Lung microvascular endothelial cell (primary cell): ENCODE measurements around the gene FGF14. TPM values are rescaled to one million over a fixed set of nuclear protein-coding genes. Genes with fewer than 3 reads are reported as not detected.
"Not testable (repeated sequence)": the region's sequence is repeated elsewhere in the genome, so short reads cannot be mapped to it uniquely, and the experiment has no call there.

Experiments used
- DNase-seq, 2 donors: peaks; one replicate each; pipeline versions ENCODE4 v3.0.0 to v3.0.0-alpha.2; 2010; ENCODE audit warnings: low read depth in 2 of 2
- total RNA-seq: library from RNA; depleted of rRNA; stranded (reverse); fragments of >200 nt; gene quantifications from 2 replicates; pipeline ENCODE4 v1.2.1, GENCODE V29; 2014

Gene FGF14
- total RNA-seq, 1 donor from 2014 or later: 0.79 TPM

- DNase-seq: peak; percentile 21 to 44
Observed at GRCh38 chr13:102195566-102196462, 206.0 kb downstream of the FGF14 start.

GRCh38 chr13:102192858-102193257 lies 209.0 kb downstream of the FGF14 start:
- no peak for DNase-seq

DNA sequence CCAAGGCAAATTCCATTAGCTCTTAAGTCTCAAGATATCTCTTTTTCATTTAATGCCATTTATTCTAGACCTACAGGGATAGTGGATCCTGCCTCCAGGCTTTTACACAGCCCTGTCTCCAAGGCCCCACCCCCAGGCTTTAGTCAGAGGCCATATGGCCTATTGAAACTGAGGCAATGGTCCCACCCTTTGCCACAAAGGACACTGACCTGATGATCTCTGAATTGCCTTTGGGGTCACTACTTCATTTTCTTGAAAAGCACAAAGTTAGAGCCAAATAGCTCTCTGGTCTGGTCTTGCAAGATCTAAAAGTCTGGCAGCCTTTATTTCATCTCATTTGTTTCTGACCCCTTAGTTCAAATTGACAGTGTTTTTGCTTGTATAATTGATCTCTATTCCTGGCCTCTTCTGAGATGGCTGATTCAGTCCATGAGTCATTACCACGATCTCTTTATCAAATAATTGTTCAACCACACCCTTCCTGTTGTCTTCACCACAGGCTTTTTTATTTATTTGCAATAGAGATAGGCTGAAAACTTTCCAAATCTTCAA lies 209.8 kb downstream of the FGF14 start:
- no peak for DNase-seq

DNA sequence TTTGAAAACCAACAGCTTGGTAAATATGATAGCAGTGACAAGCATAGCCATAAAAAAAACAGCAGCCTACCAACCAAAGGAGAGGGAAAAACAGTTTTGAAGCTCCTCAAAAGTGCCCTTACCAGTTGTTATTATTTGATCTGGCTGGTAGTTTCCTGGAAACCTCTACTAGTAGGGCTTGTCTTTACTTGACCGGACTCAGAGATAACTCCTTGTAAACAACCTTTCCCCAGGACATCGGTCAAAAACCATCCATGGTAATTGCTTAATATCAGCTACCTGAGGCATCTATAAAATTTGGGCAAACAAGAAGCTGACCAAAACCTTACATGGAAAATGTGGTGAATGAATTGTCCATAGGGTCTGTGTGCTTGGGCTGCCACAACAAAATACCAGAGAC lies 210.9 kb downstream of the FGF14 start:
- DNase-seq: no peak

- DNase-seq: no peak
Observed at GRCh38 chr13:102187313-102187712, 214.5 kb downstream of the FGF14 start.

- no peak for DNase-seq
Observed at GRCh38 chr13:102185375-102185984, 216.4 kb downstream of the FGF14 start.

DNA sequence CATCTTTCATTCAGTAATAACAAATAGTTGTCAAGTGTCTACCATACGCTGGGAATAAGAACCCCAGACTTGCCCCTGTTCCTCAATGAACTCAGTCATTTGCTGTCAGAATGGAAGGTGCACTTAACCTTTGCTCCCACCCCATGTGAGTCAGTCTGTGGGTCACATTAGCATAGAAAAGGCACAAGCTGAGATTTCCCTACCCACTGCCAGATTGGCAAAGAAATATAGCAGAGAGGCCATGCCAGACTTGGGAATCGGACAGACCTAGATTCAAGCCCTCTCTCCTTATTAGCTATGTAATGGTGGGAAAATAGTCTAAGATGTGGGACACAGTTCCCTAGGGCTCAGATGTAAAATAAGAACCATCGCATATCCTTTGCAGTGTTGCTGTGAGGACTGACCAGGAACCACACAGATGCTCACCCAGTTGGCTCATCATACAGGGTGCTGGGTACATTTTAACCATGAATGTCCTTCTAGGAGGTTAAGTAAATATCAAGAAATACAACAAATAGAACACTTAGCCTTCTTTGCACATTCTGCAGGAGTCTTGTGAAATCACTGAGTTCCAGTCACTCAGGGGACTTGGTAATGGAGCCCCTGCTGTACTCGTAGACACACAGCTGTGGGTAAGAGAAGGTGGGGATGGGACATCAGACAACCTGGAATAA lies 218.2 kb downstream of the FGF14 start:
- no peak for DNase-seq

GRCh38 chr13:102182170-102182569 lies 219.7 kb downstream of the FGF14 start:
- no peak for DNase-seq

- no peak for DNase-seq
Observed at GRCh38 chr13:102177431-102177830, 224.4 kb downstream of the FGF14 start.

- no peak for DNase-seq
Observed at GRCh38 chr13:102176846-102177245, 225.0 kb downstream of the FGF14 start.

DNA sequence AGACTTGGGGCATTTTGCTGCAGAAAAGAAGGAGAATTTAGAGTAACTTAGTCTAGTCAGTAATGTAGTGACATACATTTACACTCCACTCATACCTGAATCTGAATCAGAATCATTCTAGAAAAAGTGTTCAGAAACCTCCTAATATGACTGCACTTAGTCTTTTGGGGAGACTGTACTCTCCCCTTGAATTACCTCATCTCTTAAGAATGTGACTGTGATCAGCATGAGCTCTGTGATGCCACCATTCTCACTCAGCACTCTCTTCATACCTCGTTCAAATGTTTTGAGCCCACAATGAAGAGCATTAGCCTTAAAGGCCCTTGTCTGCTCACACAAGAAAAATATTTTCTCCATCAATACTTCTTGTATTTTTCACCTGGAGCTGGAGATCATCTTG lies 229.4 kb downstream of the FGF14 start:
- DNase-seq: no peak

- DNase-seq: no peak
Observed at GRCh38 chr13:102170305-102170704, 231.5 kb downstream of the FGF14 start.

GRCh38 chr13:102169471-102170015 lies 232.3 kb downstream of the FGF14 start:
- no peak for DNase-seq

- no peak for DNase-seq
Observed at GRCh38 chr13:102152790-102153189, 249.1 kb downstream of the FGF14 start.

DNA sequence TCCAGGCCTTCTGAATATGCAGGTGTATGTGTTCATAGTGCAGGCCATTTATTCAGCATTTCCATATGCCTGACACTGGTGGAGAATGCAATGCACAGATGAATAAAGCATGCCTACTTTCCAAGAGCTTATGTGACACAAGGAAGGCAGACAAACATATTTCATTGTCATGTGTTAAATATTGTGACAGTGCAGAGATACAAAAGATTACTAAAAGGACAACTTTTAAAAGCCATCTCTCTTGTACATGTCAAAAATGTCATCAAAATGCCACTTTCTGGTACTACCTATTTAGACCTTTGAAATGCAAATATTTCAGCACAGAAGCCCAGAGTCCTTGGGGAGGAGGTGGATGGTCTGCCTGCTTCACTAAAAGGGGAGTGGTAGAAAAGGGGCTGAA lies 254.5 kb downstream of the FGF14 start:
- DNase-seq: no peak

GRCh38 chr13:102145750-102146149 lies 256.1 kb downstream of the FGF14 start:
- no peak for DNase-seq

- no peak for DNase-seq
Observed at GRCh38 chr13:102142473-102142826, 259.4 kb downstream of the FGF14 start.

GRCh38 chr13:102141625-102142472 lies 260.0 kb downstream of the FGF14 start:
- DNase-seq: peak; percentile 23 to 40

DNA sequence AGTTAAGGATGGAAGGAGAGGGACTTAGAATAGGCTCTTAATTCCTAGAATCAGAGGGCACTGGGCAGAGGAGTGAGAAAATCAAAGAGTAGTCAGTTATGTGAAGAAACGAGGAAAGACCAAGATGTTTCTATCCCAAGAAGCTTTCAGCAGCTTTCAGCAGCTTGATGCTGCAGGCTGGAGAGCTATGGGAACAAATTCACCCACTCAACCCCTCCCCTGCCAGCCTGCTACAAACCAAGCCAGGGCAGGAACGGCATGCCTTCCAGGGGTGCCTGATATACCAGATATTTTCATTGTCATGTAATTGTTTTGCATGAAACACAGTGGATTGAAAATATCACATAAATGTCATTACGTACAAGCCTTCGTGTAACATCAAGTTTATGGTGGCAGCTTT lies 262.2 kb downstream of the FGF14 start:
- no peak for DNase-seq

- DNase-seq: no peak
Observed at GRCh38 chr13:102138635-102139190, 263.1 kb downstream of the FGF14 start.

GRCh38 chr13:102137904-102138303 lies 263.9 kb downstream of the FGF14 start:
- not testable (repeated sequence) for DNase-seq
